Measurements from ENCODE around the gene MLH3.

GRCh38 chr14:75030147-75030546 is 21.1 kb downstream of the MLH3 start:
- TF ChIP-seq ZFY (CRISPR knock-in tag; IDR thresholded peaks at IDR 0.05) (no peak), MTA3 (CRISPR knock-in tag; IDR thresholded peaks at IDR 0.05) (no peak), ZNF577 (CRISPR knock-in tag; IDR thresholded peaks at IDR 0.05; ENCODE audit: borderline replicate concordance, low read depth) (no peak), ZNF850 (CRISPR knock-in tag; conservative IDR thresholded peaks at IDR 0.05) (no peak), HMG20A (CRISPR knock-in tag; IDR thresholded peaks at IDR 0.05; ENCODE audit: borderline replicate concordance) (no peak)

Measured in HepG2 (cell line).